ENCODE measurements around the gene KIFC3. TPM values are rescaled to one million over a fixed set of nuclear protein-coding genes. Genes with fewer than 3 reads are reported as not detected.
"Not testable (repeated sequence)": the region's sequence is repeated elsewhere in the genome, so short reads cannot be mapped to it uniquely, and the experiment has no call there.

Gene KIFC3, protein sequence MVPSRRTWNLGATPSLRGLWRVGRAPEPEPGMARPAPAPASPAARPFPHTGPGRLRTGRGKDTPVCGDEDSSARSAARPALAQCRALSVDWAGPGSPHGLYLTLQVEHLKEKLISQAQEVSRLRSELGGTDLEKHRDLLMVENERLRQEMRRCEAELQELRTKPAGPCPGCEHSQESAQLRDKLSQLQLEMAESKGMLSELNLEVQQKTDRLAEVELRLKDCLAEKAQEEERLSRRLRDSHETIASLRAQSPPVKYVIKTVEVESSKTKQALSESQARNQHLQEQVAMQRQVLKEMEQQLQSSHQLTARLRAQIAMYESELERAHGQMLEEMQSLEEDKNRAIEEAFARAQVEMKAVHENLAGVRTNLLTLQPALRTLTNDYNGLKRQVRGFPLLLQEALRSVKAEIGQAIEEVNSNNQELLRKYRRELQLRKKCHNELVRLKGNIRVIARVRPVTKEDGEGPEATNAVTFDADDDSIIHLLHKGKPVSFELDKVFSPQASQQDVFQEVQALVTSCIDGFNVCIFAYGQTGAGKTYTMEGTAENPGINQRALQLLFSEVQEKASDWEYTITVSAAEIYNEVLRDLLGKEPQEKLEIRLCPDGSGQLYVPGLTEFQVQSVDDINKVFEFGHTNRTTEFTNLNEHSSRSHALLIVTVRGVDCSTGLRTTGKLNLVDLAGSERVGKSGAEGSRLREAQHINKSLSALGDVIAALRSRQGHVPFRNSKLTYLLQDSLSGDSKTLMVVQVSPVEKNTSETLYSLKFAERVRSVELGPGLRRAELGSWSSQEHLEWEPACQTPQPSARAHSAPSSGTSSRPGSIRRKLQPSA
- total RNA-seq = 10 to 100 TPM; 15.7 to 36.1 (median 35.1) TPM

DNA sequence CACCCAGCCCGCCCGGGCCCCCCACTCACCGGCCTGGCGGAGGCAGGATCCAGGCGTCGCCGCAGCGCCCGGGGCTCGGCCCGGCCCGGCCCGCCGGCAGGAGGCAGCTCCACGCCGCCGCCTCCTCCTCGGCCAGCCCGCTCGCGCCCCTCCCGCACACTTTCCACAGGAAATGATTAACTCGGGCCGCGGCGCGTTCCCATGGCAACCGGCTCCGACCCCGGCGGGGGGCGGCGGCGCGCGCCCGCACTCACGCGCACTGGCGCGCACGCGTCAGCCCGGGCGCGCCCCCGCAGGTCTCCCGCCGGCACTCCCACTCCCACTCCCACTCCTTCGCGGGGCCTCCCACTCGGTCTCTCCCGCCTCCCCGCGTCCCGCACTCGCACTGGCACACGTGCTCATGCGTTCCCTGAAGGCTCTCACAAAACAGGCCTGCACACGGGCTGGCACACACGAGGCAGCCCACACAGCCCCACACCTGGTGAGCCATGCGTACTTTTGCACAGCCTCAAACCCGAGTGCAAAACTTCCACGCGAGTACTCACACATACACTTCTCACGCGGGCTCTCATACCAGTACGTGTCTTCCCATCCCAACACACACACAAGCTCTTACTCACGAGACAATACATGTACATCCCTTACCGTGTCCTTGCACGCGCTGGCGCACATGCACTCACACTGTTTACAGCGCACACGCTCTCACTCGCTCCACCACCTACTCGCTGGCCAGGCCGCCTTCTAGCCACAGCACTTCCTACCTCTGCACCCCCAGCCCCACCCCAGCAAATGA is at the start of gene KIFC3:
KIFC3 (minus strand) TSS at position 151 of the 793 bp plus-strand sequence. CDS start 4,248 bp downstream, outside the sequence.
- DNase-seq (ENCODE audit: low spot score in 2 of 2) = no peak
- TF ChIP-seq POLR2AphosphoS5 (IDR thresholded peaks at IDR 0.05) (no peak), POLR2A (IDR thresholded peaks at IDR 0.05) (no peak)
- TF ChIP-seq, protein P1, sequence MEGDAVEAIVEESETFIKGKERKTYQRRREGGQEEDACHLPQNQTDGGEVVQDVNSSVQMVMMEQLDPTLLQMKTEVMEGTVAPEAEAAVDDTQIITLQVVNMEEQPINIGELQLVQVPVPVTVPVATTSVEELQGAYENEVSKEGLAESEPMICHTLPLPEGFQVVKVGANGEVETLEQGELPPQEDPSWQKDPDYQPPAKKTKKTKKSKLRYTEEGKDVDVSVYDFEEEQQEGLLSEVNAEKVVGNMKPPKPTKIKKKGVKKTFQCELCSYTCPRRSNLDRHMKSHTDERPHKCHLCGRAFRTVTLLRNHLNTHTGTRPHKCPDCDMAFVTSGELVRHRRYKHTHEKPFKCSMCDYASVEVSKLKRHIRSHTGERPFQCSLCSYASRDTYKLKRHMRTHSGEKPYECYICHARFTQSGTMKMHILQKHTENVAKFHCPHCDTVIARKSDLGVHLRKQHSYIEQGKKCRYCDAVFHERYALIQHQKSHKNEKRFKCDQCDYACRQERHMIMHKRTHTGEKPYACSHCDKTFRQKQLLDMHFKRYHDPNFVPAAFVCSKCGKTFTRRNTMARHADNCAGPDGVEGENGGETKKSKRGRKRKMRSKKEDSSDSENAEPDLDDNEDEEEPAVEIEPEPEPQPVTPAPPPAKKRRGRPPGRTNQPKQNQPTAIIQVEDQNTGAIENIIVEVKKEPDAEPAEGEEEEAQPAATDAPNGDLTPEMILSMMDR (IDR thresholded peaks at IDR 0.05) = no peak
- H3K4me3 ChIP-seq = peak within 1 kb of the TSS; percentile 57 to 72 (median 62)
- peak within 1 kb of the TSS; percentile 84 for H3K27ac ChIP-seq
- peaks cover 0 to 12% of the 10 kb centered on the region in 2 donors for H3K4me1 ChIP-seq
- intact Hi-C loops (cut with DNase I; ENCODE audit: low total_unique reads) = no loop called here
- H3K9me3 ChIP-seq = no peaks in the 10 kb centered on the region
- H3K36me3 ChIP-seq = no peaks in the 10 kb centered on the region
- H3K27me3 ChIP-seq = no peaks in the 10 kb centered on the region

DNA sequence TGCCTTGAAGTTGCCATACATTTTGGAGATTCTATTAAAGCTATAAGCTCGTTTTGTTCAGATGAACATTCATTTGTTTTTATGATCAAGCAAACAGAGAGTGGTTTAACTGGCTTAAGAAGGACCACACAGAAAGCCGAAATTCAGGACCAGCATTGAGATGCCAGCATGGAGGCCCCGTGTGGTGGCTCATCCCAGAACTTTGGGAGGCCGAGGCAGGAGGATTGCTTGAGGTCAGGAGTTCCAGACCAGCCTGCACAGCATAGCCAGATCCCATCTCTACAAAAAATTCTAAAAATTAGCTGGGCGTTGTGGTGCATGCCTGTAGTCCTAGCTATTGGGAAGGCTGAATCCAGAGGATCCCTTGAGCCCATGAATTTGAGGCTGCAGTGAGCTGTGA is 45.9 kb upstream of the KIFC3 start:
- Histone ChIP-seq H3K27ac (no peak overlapping the region), H3K4me3 (no peak overlapping the region), H3K36me3 (no peaks in the 10 kb centered on the region), H3K4me1 (no peaks in the 10 kb centered on the region), H3K27me3 (no peaks in the 10 kb centered on the region), H3K9me3 (no peaks in the 10 kb centered on the region)
- intact Hi-C loops (cut with DNase I; ENCODE audit: low total_unique reads) = loop anchor here (10.0 kb wide), 1 partner anchor 93 kb away; no protein-coding TSS in a partner anchor
- TF ChIP-seq, protein P1 (IDR thresholded peaks at IDR 0.05) = no peak
- no peak for TF ChIP-seq POLR2AphosphoS5 (IDR thresholded peaks at IDR 0.05)
- TF ChIP-seq POLR2A (IDR thresholded peaks at IDR 0.05) = no peak
- DNase-seq (ENCODE audit: low spot score in 2 of 2) = no peak

DNA sequence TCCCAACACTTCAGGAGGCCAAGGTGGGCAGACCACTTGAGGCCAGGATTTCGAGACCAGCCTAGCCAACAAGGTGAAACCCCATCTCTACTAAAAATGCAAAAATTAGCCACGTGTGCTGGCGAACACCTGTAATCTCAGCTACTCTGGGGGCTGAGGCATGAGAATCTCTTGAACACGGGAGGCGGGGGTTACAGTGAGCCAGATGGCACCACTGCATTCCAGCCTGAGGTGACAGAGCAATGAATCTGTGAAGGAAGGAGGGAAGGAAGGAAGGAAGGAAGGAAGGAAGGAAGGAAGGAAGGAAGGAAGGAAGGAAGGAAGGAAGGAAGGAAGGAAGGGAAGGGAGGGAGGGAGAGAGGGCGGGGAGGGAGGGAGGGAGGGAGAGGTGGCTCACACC is 44.6 kb upstream of the KIFC3 start:
- H3K4me3 ChIP-seq = not testable (repeated sequence)
- intact Hi-C loops (cut with DNase I; ENCODE audit: low total_unique reads) = loop anchor here (10.0 kb wide), 1 partner anchor 92 kb away; no protein-coding TSS in a partner anchor

DNA sequence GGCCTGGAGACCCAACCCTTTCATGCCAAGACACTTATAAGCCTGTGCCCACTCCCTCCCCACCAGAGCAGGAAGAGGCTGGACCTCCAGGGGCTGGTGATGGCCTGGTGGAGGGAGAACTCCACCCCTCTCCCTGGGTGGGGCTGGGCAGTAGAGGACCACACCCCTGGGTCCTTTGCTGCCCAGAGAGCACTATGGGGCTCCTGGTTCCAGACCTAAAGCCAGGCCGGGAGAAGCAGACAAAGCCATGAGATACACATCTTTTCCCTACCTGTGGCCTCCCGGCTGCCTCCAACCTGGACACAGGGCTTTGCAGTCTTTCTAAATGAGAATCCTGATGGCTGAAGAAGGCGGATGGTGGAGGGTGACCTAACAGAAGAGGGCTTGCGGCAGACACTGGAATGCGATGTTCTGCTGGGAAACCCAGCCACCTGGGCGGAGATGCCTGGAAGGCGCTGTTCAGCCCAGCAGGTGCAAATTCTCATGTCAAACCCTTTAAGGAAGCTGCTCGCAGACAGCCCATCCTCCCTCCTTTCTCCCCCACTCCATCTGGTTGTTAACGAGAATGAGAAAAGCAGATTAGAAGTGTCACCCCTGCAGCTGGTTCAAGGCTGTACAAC is 43.9 kb upstream of the KIFC3 start:
- Histone ChIP-seq H3K36me3 (no peaks in the 10 kb centered on the region), H3K27ac (no peak overlapping the region), H3K9me3 (no peaks in the 10 kb centered on the region), H3K4me3 (no peak overlapping the region), H3K27me3 (no peaks in the 10 kb centered on the region), H3K4me1 (no peaks in the 10 kb centered on the region)
- intact Hi-C loops (cut with DNase I; ENCODE audit: low total_unique reads) = loop anchor here (10.0 kb wide), 1 partner anchor 91 kb away; no protein-coding TSS in a partner anchor
- DNase-seq (ENCODE audit: low spot score in 2 of 2) = no peak
- TF ChIP-seq POLR2A (IDR thresholded peaks at IDR 0.05) (no peak), POLR2AphosphoS5 (IDR thresholded peaks at IDR 0.05) (no peak)
- TF ChIP-seq, protein P1 (IDR thresholded peaks at IDR 0.05) = no peak

More for the DNA sequence above, 44.6 kb upstream of the KIFC3 start:
- H3K4me1 ChIP-seq; DNase-seq (ENCODE audit: low spot score in 2 of 2); H3K36me3 ChIP-seq; H3K27me3 ChIP-seq; H3K9me3 ChIP-seq; H3K27ac ChIP-seq: not testable (repeated sequence)

DNA sequence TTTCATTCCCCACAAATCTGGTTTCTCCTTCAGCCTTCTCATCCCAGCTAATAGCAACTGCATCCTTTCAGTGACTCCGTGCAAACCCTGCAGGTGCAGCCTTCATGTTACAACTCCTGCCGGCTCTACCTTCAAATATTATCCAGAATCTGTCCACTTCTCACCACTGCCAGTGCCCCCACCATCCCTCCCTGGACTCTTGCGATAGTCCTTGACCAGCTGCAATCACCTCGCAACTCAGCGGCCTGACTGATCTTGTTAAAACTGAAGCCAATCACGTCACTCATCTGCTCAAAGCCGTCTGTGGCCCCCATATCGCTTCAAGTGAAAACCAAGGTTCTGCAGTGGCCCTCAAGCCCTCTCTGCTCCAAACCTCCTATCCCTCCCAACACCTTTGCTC is 42.8 kb upstream of the KIFC3 start:
- DNase-seq (ENCODE audit: low spot score in 2 of 2) = no peak
- no peaks in the 10 kb centered on the region for H3K36me3 ChIP-seq
- TF ChIP-seq POLR2AphosphoS5 (IDR thresholded peaks at IDR 0.05) (no peak), POLR2A (IDR thresholded peaks at IDR 0.05) (no peak)
- TF ChIP-seq, protein P1 (IDR thresholded peaks at IDR 0.05) = no peak
- H3K27me3 ChIP-seq = no peaks in the 10 kb centered on the region
- no peaks in the 10 kb centered on the region for H3K4me1 ChIP-seq
- no peaks in the 10 kb centered on the region for H3K9me3 ChIP-seq
- H3K27ac ChIP-seq = no peak overlapping the region
- H3K4me3 ChIP-seq = no peak overlapping the region
- intact Hi-C loops (cut with DNase I; ENCODE audit: low total_unique reads) = loop anchor here (10.0 kb wide), 1 partner anchor 90 kb away; no protein-coding TSS in a partner anchor

Data from breast epithelium (tissue), 4 donors.